Endothelial cell of umbilical vein (primary cell): ENCODE measurements around the gene MBD3. TPM values are rescaled to one million over a fixed set of nuclear protein-coding genes. Genes with fewer than 3 reads are reported as not detected.

Experiments used
- BruUV-seq: library from RNA; stranded (reverse); fragments of 400-500 nt; replicated peaks from 2 replicates; lab custom pipeline; 2021; lab: Mats Ljungman, UMichigan
- CTCF ChIA-PET: fragments of 300-600, 350-600 bp; sonication (Branson Sonifier 250); formaldehyde crosslinking; loops from one replicate; lab custom pipeline; 2021; ENCODE audit warnings: antibody characterized with exemption, inconsistent platforms; lab: Charles Lee
- POLR2A ChIA-PET: fragments of 300-600, 350-600 bp; sonication (Branson Sonifier 250); formaldehyde crosslinking; loops from one replicate; lab custom pipeline; 2021; ENCODE audit warnings: antibody characterized with exemption, inconsistent platforms; lab: Charles Lee
- DNase-seq: peaks from one replicate; pipeline ENCODE4 v3.0.0-alpha.2; 2011; ENCODE audit warnings: low read depth, low spot score
- FAIRE-seq: peaks from 2 replicates; lab custom pipeline; 2011; peaks lifted over from hg19 to GRCh38; lab: Jason Lieb, UNC
- H2AFZ ChIP-seq: 2 replicates; pipeline ENCODE4 v1.6.0; 2012; ENCODE audit warnings: low read depth, low read length, control low read depth, inconsistent platforms
- H3K27ac ChIP-seq: 2 replicates; pipeline ENCODE4 v1.5.1; 2011; ENCODE audit warnings: low read depth, mild to moderate bottlenecking, control low read depth, low read length, moderate library complexity; ENCODE audit not compliant: insufficient read depth
- H3K27me3 ChIP-seq, 2 experiments: 2 replicates each; pipeline versions ENCODE4 v1.6.0 to v1.6.1; 2011; ENCODE audit warnings: low read length in 2 of 2, mixed read lengths in 1 of 2; ENCODE audit not compliant: control insufficient read depth in 2 of 2, insufficient read depth in 2 of 2
- H3K36me3 ChIP-seq, 2 experiments: 2 replicates in 1 of 2; 3 replicates in 1 of 2; pipeline ENCODE4 v1.5.1; 2011; ENCODE audit warnings: low read length in 2 of 2, mild to moderate bottlenecking in 1 of 2, moderate library complexity in 1 of 2; ENCODE audit not compliant: control insufficient read depth in 2 of 2, insufficient read depth in 2 of 2; ENCODE audit errors: extremely low read depth in 1 of 2
- H3K4me1 ChIP-seq: 3 replicates; pipeline ENCODE4 v1.5.1; 2011; ENCODE audit warnings: mild to moderate bottlenecking, low read length; ENCODE audit not compliant: control insufficient read depth, insufficient read depth; ENCODE audit errors: extremely low read depth
- H3K4me2 ChIP-seq: 2 replicates; pipeline ENCODE4 v1.6.1; 2011; ENCODE audit warnings: low read length, control low read depth, mixed read lengths; ENCODE audit not compliant: insufficient read depth
- H3K4me3 ChIP-seq, 3 experiments: fragments of 200-600 bp in 1 of 3; sonication (generic), shearing (Covaris generic) in 1 of 3; replicated peaks in 1 of 3; 2 replicates each; pipeline ENCODE4 v1.5.1; 2011 to 2016; ENCODE audit warnings: control low read depth in 3 of 3, low read length in 3 of 3, mild to moderate bottlenecking in 2 of 3, inconsistent platforms in 1 of 3, low read depth in 1 of 3, moderate library complexity in 1 of 3; ENCODE audit not compliant: insufficient read depth in 1 of 3
- H3K79me2 ChIP-seq: 2 replicates; pipeline ENCODE4 v1.6.0; 2012; ENCODE audit warnings: low read length, inconsistent platforms; ENCODE audit not compliant: control insufficient read depth, insufficient read depth
- H3K9ac ChIP-seq: replicated peaks from 2 replicates; pipeline ENCODE3; 2011; ENCODE audit warnings: low read length, control low read depth; ENCODE audit not compliant: insufficient read depth; ENCODE audit errors: extremely low read depth
- H3K9me1 ChIP-seq: replicated peaks from 3 replicates; pipeline ENCODE4 v1.6.0; 2011; ENCODE audit warnings: mild to moderate bottlenecking, low read length; ENCODE audit not compliant: control insufficient read depth, insufficient read depth; ENCODE audit errors: extremely low read depth
- H3K9me3 ChIP-seq: replicated peaks from 2 replicates; pipeline ENCODE4 v1.5.1; 2012; ENCODE audit warnings: low read length, inconsistent platforms; ENCODE audit not compliant: control insufficient read depth, insufficient read depth
- H4K20me1 ChIP-seq: replicated peaks from 2 replicates; pipeline ENCODE3; 2011; ENCODE audit warnings: mild to moderate bottlenecking, low read length; ENCODE audit not compliant: control insufficient read depth, insufficient read depth; ENCODE audit errors: extremely low read depth
- EZH2 ChIP-seq: IDR thresholded peaks from 2 replicates; pipeline ENCODE4 v1.6.1; 2012; ENCODE audit warnings: borderline replicate concordance, low read depth, mild to moderate bottlenecking, moderate library complexity, low read length, inconsistent platforms; ENCODE audit not compliant: severe bottlenecking
- FOS ChIP-seq: IDR thresholded peaks from 2 replicates; pipeline ENCODE4 v1.6.1; 2011; ENCODE audit warnings: mild to moderate bottlenecking, low read length, moderate library complexity, borderline replicate concordance; ENCODE audit not compliant: insufficient read depth
- GATA2 ChIP-seq: IDR thresholded peaks from 2 replicates; pipeline ENCODE4 v1.7.0; 2011; ENCODE audit warnings: low read depth, mild to moderate bottlenecking, moderate library complexity, mixed read lengths, low read length; ENCODE audit not compliant: insufficient read length, insufficient read depth
- JUN ChIP-seq: IDR thresholded peaks from 2 replicates; pipeline ENCODE4 v1.6.1; 2011; ENCODE audit warnings: borderline replicate concordance, low read depth; ENCODE audit not compliant: insufficient read length, insufficient read depth
- MYC ChIP-seq: IDR thresholded peaks from one replicate; pipeline ENCODE4 v1.6.1; 2011; ENCODE audit warnings: mild to moderate bottlenecking, low read depth, low read length
- POLR2A ChIP-seq: IDR thresholded peaks from 2 replicates; pipeline ENCODE4 v1.6.1; 2012; ENCODE audit warnings: low read depth, mild to moderate bottlenecking, control low read depth, low read length
- POLR2AphosphoS5 ChIP-seq: IDR thresholded peaks from 2 replicates; pipeline ENCODE4 v1.6.1; 2012; ENCODE audit warnings: low read depth, mild to moderate bottlenecking, control low read depth, low read length, moderate library complexity; ENCODE audit not compliant: insufficient read depth
- dilution Hi-C: fragments of 300-500 bp; cut with MboI; formaldehyde crosslinking; loops from one replicate; pipeline ENCODE4 v1.15.0; 2019; ENCODE audit warnings: low sequenced_read_pairs; ENCODE audit not compliant: extremely low pct_ligation_motif_present
- intact Hi-C: fragments of 100-400 bp; cut with micrococcal nuclease; formaldehyde crosslinking; loops from one replicate; pipeline ENCODE4 v1.10.0; 2022
- polyA plus RNA-seq, 4 experiments: library from polyadenylated mRNA; depleted of rRNA in 3 of 4; stranded (reverse) in 3 of 4; unstranded in 1 of 4; fragments of >200 nt; gene quantifications; 2 replicates each; pipeline versions ENCODE4 v1.2.1 to v1.2.3, GENCODE V29; 2011 to 2012; ENCODE audit warnings: missing spikeins in 1 of 4
- total RNA-seq: library from RNA; stranded (reverse); gene quantifications from 2 replicates; pipeline ENCODE4 v1.2.3, GENCODE V29; 2021
- TF ChIP-seq, protein P1 (sequence below): IDR thresholded peaks from 2 replicates; pipeline ENCODE4 v1.6.1; 2011; ENCODE audit not compliant: insufficient read depth, insufficient read length
- TF ChIP-seq, protein P2 (sequence below), 2 donors: IDR thresholded peaks; 1 replicate in 1 of 2; 2 replicates in 1 of 2; pipeline ENCODE4 v1.5.1; 2011; ENCODE audit warnings: low read length in 2 of 2, mild to moderate bottlenecking in 2 of 2, moderate library complexity in 2 of 2, control low read depth in 1 of 2, inconsistent platforms in 1 of 2, low read depth in 1 of 2; ENCODE audit not compliant: insufficient read depth in 1 of 2; ENCODE audit errors: extremely low read depth in 1 of 2

MBD3 gene
- total and polyA plus RNA-seq, 2 donors (not counting 3 experiments of a cell fraction or from before 2014, with no cell fraction given): 96.8 to 120 TPM

DNA sequence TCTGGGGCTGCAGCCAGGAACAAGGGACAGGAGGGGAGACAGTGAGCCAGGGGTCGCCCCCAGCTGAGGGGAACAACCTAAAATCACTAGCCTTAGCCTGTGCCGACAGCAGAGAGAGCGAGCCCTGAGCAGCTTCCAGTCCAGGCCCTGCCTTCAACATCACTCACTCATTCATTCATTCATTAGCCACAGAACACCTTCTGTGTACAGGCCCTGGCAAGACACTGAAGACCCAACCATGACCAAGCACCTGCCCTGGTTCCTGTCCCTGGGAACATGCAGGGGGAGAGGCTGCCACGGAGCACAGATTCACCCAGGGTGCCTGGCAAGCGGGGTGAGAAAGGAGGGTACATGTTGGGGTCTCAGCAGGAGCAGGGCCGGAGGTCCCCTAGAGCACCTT lies 29.4 kb downstream of the MBD3 start:
- no peak for DNase-seq
- no peak for FAIRE-seq
- no peak overlapping the region for H3K4me3 ChIP-seq
- no peak overlapping the region for H2AFZ ChIP-seq
- H3K4me1 ChIP-seq: peaks cover 8% of the 10 kb centered on the region
- no peaks in the 10 kb centered on the region for H3K9me1 ChIP-seq
- no peak overlapping the region for H3K4me2 ChIP-seq
- intact Hi-C loops (no loop called here), dilution Hi-C loops (no loop called here)
- H3K79me2 ChIP-seq: peaks cover 84% of the 10 kb centered on the region
- no peak overlapping the region for H3K9ac ChIP-seq
- CTCF ChIA-PET: interaction anchor here (5.6 kb wide), 1 partner anchor 17 kb away, joined by 40 read pairs; no protein-coding TSS in a partner anchor
- BruUV-seq: no TSS peak
- peaks cover 3 to 8% of the 10 kb centered on the region in 2 experiments for H3K36me3 ChIP-seq
- H3K9me3 ChIP-seq: no peaks in the 10 kb centered on the region
- TF ChIP-seq JUN: no peak
- TF ChIP-seq, protein P1, sequence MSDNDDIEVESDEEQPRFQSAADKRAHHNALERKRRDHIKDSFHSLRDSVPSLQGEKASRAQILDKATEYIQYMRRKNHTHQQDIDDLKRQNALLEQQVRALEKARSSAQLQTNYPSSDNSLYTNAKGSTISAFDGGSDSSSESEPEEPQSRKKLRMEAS: no peak
- no peak for TF ChIP-seq GATA2
- TF ChIP-seq EZH2: no peak
- TF ChIP-seq, protein P2, sequence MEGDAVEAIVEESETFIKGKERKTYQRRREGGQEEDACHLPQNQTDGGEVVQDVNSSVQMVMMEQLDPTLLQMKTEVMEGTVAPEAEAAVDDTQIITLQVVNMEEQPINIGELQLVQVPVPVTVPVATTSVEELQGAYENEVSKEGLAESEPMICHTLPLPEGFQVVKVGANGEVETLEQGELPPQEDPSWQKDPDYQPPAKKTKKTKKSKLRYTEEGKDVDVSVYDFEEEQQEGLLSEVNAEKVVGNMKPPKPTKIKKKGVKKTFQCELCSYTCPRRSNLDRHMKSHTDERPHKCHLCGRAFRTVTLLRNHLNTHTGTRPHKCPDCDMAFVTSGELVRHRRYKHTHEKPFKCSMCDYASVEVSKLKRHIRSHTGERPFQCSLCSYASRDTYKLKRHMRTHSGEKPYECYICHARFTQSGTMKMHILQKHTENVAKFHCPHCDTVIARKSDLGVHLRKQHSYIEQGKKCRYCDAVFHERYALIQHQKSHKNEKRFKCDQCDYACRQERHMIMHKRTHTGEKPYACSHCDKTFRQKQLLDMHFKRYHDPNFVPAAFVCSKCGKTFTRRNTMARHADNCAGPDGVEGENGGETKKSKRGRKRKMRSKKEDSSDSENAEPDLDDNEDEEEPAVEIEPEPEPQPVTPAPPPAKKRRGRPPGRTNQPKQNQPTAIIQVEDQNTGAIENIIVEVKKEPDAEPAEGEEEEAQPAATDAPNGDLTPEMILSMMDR (IDR thresholded peaks at IDR 0.05; ENCODE audit: extremely low read depth in 1 of 2, insufficient read depth in 1 of 2, low read depth in 1 of 2, low read length in 2 of 2): no peak
- TF ChIP-seq FOS: no peak
- TF ChIP-seq MYC: no peak
- no peak for TF ChIP-seq POLR2AphosphoS5
- no peak for TF ChIP-seq POLR2A
- no peak overlapping the region for H3K27ac ChIP-seq
- H3K27me3 ChIP-seq: no peaks in the 10 kb centered on the region
- H4K20me1 ChIP-seq: peaks cover 5% of the 10 kb centered on the region
- POLR2A ChIA-PET: no interaction called here
